NB4 (cell line): Measurements from ENCODE around the gene MAGI2.

Experiments
- DNase-seq: peaks from one replicate; pipeline ENCODE4 v3.0.0; 2010; ENCODE audit warnings: low read depth
- H3K4me3 ChIP-seq: one replicate; pipeline ENCODE4 v1.5.1; 2011; ENCODE audit warnings: mild to moderate bottlenecking, low read depth, low read length, moderate library complexity
- MAX ChIP-seq: IDR thresholded peaks from 2 replicates; pipeline ENCODE4 v1.6.1; 2011; ENCODE audit warnings: low read depth, low read length
- MYC ChIP-seq: IDR thresholded peaks from 2 replicates; pipeline ENCODE4 v1.6.1; 2011; ENCODE audit warnings: low read depth, low read length
- POLR2A ChIP-seq: IDR thresholded peaks from 2 replicates; pipeline ENCODE4 v1.6.1; 2011; ENCODE audit warnings: mild to moderate bottlenecking; ENCODE audit not compliant: insufficient read length; ENCODE audit errors: extremely low read depth
- TF ChIP-seq, protein P1 (sequence below): IDR thresholded peaks from one replicate; pipeline ENCODE4 v1.5.1; 2012; ENCODE audit warnings: low read depth, low read length

Gene MAGI2

GRCh38 chr7:79301419-79301818, 152.0 kb downstream of the MAGI2 start:
- H3K4me3 ChIP-seq: no peak overlapping the region
- TF ChIP-seq, protein P1, sequence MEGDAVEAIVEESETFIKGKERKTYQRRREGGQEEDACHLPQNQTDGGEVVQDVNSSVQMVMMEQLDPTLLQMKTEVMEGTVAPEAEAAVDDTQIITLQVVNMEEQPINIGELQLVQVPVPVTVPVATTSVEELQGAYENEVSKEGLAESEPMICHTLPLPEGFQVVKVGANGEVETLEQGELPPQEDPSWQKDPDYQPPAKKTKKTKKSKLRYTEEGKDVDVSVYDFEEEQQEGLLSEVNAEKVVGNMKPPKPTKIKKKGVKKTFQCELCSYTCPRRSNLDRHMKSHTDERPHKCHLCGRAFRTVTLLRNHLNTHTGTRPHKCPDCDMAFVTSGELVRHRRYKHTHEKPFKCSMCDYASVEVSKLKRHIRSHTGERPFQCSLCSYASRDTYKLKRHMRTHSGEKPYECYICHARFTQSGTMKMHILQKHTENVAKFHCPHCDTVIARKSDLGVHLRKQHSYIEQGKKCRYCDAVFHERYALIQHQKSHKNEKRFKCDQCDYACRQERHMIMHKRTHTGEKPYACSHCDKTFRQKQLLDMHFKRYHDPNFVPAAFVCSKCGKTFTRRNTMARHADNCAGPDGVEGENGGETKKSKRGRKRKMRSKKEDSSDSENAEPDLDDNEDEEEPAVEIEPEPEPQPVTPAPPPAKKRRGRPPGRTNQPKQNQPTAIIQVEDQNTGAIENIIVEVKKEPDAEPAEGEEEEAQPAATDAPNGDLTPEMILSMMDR: no peak
- TF ChIP-seq MYC (no peak), MAX (no peak), POLR2A (no peak)
- DNase-seq: no peak

- H3K4me3 ChIP-seq: no peak overlapping the region
- TF ChIP-seq, protein P1: no peak
- no peak for TF ChIP-seq MYC
- no peak for TF ChIP-seq MAX
- TF ChIP-seq POLR2A: no peak
- no peak for DNase-seq
These were observed 152.9 kb downstream of the MAGI2 start for GRCh38 chr7:79300573-79300972.

- peak; percentile 62 for DNase-seq
- no peak overlapping the region for H3K4me3 ChIP-seq
- TF ChIP-seq MAX: no peak
- TF ChIP-seq, protein P1: peak; percentile 87
These were observed 155.2 kb downstream of the MAGI2 start for GRCh38 chr7:79298145-79298760.

DNA sequence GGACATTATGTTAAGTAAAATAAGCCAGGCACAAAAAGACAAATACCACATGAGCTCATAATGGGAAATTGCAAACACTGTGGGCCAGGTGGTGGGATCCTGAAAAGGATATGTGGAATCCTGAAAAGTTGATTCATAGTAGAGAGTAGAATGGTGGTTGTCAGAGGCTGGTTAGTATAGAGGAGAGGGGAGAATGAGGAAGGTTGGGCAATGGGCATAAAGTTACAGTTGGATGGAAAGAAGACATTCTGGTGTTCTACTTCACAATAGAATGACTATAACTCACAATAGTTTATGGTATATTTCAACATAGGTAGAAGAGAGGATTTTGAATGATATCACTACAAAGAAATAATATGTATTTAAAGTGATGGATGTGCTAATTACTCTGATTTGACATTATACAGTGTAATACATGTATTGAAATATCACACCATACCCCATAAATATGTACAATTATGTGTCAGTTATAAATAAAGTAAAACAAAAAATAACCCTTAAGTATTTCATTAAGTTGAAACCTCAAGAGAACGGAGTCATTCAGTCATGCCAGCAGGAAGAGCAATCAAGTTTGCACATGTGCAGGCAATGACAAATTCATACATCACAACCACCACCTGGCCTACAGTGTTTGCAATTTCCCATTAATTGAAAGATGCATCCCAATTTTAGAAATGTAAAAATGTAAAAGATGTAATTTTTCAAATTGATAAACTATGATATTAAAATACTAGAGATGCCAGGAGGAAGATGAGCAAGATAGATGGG, 156.7 kb downstream of the MAGI2 start:
- H3K4me3 ChIP-seq: no peak overlapping the region
- no peak for DNase-seq
- no peak for TF ChIP-seq MYC
- no peak for TF ChIP-seq POLR2A
- TF ChIP-seq MAX: no peak
- TF ChIP-seq, protein P1: no peak

GRCh38 chr7:79293655-79294142, 159.8 kb downstream of the MAGI2 start:
- H3K4me3 ChIP-seq: no peak overlapping the region
- DNase-seq: no peak
- no peak for TF ChIP-seq MAX
- TF ChIP-seq MYC: no peak
- TF ChIP-seq, protein P1: no peak
- TF ChIP-seq POLR2A: no peak
